GM12878 (cell line): Measurements from ENCODE around the gene DNAJC11. TPM values are rescaled to one million over a fixed set of nuclear protein-coding genes. Genes with fewer than 3 reads are reported as not detected.
A peak's percentile ranks its signal among the peaks of the same experiment; 100 is the strongest.

Experiments used
- HDGF ChIP-seq: fragments of 450-650 bp; IDR thresholded peaks from 2 replicates; pipeline ENCODE4 v1.6.1; 2016; ENCODE audit warnings: antibody characterized with exemption
- MXI1 ChIP-seq: fragments of 150-350 bp; IDR thresholded peaks from 2 replicates; pipeline ENCODE4 v1.6.1; 2011; ENCODE audit warnings: low read depth, mild to moderate bottlenecking, inconsistent platforms, low read length, improper control_type of control experiment
- NKRF ChIP-seq: fragments of 450-650 bp; conservative IDR thresholded peaks from 2 replicates; pipeline ENCODE4 v1.6.1; 2017; ENCODE audit warnings: mild to moderate bottlenecking, moderate library complexity
- POLR2A ChIP-seq: IDR thresholded peaks from 2 replicates; pipeline ENCODE4 v1.6.1; 2011; ENCODE audit warnings: low read depth, mild to moderate bottlenecking, low read length
- RB1 ChIP-seq: fragments of 450-650 bp; formaldehyde crosslinking; IDR thresholded peaks from 2 replicates; pipeline ENCODE4 v1.6.1; 2017; ENCODE audit warnings: mild to moderate bottlenecking, borderline replicate concordance
- RELB ChIP-seq: fragments of 450-650 bp; IDR thresholded peaks from 2 replicates; pipeline ENCODE4 v1.6.1; 2017; ENCODE audit warnings: low read depth, mild to moderate bottlenecking, moderate library complexity
- STAT1 ChIP-seq: fragments of 450-650 bp; conservative IDR thresholded peaks from 2 replicates; pipeline ENCODE4 v1.6.1; 2014; ENCODE audit warnings: antibody characterized with exemption, mild to moderate bottlenecking
- USF1 ChIP-seq: IDR thresholded peaks from 2 replicates; pipeline ENCODE4 v1.6.1; 2011; ENCODE audit warnings: borderline replicate concordance, low read depth, mild to moderate bottlenecking, moderate library complexity, mixed read lengths, low read length; ENCODE audit not compliant: insufficient read depth; ENCODE audit errors: extremely low read length
- ZBTB40 ChIP-seq: fragments of 450-650 bp; IDR thresholded peaks from 2 replicates; pipeline ENCODE4 v1.6.1; 2016; ENCODE audit warnings: mild to moderate bottlenecking, moderate library complexity, borderline replicate concordance
- ZNF687 ChIP-seq: fragments of 450-650 bp; IDR thresholded peaks from 2 replicates; pipeline ENCODE4 v1.6.1; 2017; ENCODE audit warnings: mild to moderate bottlenecking, moderate library complexity
- polyA plus RNA-seq, 11 experiments: library from polyadenylated mRNA; depleted of rRNA in 4 of 11; unstranded in 6 of 11; stranded (reverse) in 5 of 11; fragments of >200 nt; fragmentation: Nextera tagmentation in 4 of 11; fragmentation: Illumina TruSeq in 1 of 11; extraction: Ambion mirVana in 4 of 11; extraction: Trizol in 1 of 11; gene quantifications; 1 replicate in 1 of 11; 2 replicates in 10 of 11; pipeline versions ENCODE4 v1.2.1 to v1.2.3, GENCODE V29; 2011 to 2016; ENCODE audit warnings: inconsistent platforms in 2 of 11, missing spikeins in 2 of 11, low read depth in 1 of 11
- total RNA-seq, 4 experiments: library from RNA; depleted of rRNA in 3 of 4; stranded (reverse); fragments of >200 nt in 3 of 4; fragmentation: Illumina TruSeq in 1 of 4; extraction: Trizol in 1 of 4; gene quantifications; 2 replicates each; pipeline versions ENCODE4 v1.2.1 to v1.2.3, GENCODE V29; 2013 to 2021

The DNAJC11 gene
- total and polyA plus RNA-seq, 10 of the 15 experiments (the other 5 are each of a cell fraction or from before 2014, with no cell fraction given), result 5.0 to 58.8 (median 39.5) TPM

- TF ChIP-seq RELB (peak; percentile 58; the same call in 1 of the 2 replicates), MXI1 (peak; percentile 66; the same call in 1 of the 2 replicates), POLR2A (no peak), RB1 (no peak), USF1 (peak; percentile 49), ZNF687 (peak; percentile 7; the same call in 1 of the 2 replicates), STAT1 (no peak), HDGF (no peak), ZBTB40 (0 out of 2 replicates have a peak, but pooled peaks have one; percentile 4), NKRF (peak; percentile 59; the same call in 1 of the 2 replicates)
Measured at GRCh38 chr1:6601049-6601922, 100.3 kb downstream of the DNAJC11 start (continued).
